ENCODE data around the gene MRPS15.
"Not testable (repeated sequence)": the region's sequence is repeated elsewhere in the genome, so short reads cannot be mapped to it uniquely, and the experiment has no call there.

Gene MRPS15

DNA sequence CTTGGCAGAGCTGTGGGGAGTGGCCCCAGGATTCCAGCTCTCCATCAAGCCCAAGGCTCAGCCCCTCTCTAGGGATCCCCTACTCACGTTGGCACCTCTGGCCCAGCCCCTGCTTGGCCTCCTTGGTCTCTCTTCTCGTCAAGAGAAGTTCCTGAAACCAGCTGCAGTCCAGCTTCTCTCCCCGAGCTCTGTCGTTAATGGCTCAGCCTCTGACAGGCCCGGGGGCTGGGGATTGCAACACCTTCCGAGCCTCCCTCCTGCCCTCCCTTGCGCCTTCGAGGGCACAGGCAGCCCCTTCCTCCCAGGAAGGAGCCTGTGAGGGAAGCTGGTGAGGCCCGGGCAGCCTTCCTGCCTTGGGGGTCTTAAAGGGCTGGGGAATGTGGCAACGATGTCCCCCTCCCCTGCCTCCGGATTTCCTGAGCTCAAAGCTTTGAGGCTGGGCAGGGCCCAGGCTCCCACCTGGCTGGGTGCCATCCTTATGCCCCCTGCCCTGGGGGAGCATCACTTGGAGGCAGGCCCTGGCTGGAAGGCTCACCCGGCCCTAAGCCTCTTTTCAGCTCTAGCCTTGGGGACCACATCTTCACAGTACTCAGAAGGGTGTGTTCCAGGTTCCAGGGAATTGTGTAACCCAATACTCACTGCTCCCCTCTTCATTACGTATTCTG, 18.7 kb upstream of the MRPS15 start, which contains the start of gene CSF3R:
Gene CSF3R (minus strand): TSS at position 190 of the 665 bp plus-strand sequence. CDS start 3,417 bp downstream, outside the sequence.
- DNase-seq = no peak

DNA sequence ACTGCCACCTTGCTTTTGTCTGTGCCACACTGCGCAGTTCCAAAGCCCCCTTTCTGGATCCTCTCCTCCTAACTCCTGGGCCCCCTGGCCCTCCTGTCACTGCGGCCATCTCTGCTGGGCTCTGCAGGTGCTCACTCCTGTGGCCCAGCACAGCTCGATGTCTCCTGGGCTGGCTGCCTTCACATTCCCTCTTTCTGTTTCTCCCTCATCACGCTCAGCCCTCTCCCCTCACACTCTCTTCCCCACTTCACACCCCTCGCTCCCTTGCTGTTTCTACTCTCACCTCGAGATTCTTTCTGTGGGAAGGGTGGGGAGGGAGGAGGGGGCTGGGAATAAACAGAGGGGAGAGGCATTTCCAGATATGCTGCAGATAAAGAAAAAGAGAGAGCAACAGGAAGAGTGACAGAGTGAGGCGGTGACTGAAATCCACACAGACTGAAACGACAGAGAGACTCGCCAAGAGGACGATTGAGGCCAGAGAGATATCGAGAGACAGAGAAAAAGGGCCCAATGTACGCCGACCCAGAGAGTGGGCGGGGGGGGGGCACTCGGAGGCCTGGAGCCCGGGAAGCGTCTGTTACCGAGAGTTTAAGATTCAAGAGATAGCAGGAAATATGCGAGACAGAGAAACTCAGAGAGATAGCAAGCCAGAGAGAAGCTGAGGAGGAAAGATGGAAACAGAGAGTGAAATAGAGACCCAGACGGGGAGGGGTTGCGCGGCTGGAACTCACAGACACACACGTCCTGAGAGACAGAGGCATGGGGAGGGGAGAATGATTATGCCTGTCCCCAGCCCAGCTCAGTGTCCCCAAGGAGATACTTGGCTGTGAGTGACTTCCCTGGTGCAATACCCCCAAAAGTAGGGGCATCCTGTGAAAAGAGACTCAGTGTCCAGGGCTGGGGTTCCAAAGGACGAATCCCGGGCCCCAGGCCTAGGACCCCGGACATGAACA, 17.9 kb upstream of the MRPS15 start:
- no peak for DNase-seq

DNA sequence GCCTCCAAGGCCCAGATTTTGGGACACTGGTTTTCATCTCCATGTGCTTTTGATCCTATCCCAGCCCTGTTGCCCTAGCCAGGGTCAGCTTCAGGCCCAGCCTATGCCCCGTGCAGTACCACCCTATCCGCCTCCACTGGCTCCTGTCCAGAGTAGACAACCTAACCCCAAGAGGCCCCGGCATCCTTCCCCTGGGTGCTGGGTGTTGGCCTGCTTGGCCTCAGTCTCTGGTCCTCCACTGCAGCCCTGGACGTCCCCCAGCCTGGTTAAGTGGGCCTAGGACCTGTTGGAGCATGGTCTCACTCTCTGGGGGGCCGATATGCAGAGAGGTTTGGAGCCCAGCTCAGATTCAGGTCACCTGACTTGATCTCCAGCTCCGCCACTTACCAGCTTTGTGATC, 16.9 kb upstream of the MRPS15 start:
- DNase-seq = no peak

DNA sequence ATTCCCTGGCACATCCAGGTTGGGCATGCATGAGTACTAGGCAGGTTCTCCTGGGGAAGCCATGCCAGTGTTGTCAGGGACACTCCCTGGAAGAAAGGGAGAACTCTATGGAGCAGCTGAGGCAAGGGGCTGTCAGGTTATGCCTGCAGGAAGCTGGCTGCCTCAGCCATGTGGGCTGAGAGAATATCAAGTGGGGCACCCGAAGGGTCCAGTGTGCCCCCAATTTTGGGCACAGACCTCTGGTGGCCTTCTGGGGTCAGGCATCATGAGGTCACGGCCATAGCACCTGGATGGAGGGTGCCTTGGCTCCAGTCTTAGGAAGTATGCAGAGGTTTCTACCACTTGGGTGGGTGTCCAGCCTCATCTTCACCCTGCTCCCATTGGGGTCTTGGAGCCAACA, 16.0 kb upstream of the MRPS15 start:
- DNase-seq = no peak

DNA sequence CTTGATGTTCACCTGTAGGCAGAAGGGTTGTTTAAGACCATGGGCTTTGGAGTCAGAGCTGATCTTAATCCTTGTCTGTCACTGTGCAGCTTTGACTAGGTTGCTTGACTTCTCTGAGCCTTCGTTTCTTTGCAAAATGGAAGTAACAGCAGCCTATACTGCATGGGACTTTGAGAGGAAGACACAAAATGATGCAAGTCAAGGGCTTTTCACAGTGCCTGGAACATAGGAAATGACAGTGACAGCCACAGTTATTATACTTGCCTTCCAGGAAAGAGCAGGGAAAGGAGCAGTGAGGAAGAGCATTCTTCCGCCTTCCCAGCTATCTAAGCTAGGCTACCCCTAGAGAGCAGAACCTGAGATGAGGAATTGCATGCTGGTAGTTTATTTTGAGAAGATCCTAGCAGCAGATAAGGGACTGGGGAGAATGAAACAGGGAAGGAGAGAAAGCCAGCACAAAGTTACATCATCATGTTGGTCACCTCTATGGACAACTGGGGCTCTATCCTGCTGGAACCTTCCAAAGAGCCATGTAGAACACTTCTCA, 15.4 kb upstream of the MRPS15 start:
- no peak for DNase-seq

DNA sequence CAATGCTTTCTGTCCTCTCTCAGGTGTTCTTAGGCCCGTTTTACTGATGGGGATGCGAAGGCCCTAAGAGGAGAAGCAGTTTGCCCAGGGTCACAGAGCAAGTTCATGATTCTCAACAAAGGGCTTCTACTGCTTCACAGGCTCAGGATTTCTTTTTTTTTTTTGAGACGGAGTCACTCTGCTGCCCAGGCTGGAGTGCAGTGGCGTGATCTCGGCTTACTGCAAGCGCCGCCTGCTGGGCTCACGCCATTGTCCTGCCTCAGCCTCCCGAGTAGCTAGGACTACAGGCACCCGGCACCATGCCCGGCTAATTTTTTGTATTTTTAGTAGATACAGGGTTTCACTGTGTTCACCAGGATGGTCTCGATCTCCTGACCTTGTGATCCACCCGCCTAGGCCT, 13.4 kb upstream of the MRPS15 start:
- DNase-seq = not testable (repeated sequence)

DNA sequence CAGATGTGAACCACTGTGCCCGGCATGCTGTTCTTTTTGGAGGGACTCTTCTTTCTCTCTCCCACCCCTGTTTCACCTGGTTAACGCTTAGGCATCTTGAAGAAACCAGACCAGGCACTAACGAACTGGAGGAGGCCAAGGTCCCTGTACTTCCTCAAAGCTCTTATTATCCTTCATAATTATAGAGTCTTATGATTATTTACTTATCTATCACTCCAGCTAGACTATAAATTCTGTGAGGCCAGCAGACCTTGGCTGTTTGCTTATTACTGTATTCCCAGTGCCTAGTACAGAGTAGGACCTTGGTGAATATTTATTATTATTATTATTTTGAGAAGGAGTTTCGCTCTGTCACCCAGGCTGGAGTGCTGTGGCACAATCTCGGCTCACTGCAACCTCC, 12.8 kb upstream of the MRPS15 start:
- DNase-seq = no peak

DNA sequence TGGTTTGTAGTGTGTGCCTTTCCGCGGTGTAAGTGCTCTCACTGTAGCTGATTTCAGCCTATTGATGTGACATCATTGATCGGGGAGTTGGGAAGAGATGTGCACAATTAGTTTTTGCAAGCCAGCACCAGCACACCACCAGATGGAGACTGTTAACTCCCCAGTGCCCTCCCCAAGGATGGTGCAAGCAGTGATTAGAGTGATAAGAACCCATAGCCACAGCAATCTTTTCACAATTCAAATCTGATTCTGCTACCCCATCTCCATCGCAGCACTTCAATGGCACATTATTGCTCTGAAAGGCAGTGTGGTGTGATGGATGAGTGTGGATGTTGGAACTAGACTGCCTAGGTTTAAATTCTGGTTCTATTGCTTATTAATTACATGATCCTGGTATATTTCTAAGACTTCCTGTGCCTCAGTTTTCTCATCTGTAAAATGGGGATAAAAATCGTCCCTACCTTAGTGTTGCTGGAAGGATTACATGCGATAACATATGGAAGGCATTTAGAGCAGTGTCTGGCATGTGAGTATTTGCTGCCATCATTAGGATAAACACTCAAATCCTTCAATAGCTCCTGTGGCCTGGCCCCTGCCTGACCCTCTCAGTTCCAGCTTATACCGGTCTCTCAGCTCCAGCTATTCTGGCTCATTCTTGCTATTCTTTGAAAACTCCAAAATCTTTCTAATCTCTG, 11.9 kb upstream of the MRPS15 start:
- DNase-seq = no peak

DNA sequence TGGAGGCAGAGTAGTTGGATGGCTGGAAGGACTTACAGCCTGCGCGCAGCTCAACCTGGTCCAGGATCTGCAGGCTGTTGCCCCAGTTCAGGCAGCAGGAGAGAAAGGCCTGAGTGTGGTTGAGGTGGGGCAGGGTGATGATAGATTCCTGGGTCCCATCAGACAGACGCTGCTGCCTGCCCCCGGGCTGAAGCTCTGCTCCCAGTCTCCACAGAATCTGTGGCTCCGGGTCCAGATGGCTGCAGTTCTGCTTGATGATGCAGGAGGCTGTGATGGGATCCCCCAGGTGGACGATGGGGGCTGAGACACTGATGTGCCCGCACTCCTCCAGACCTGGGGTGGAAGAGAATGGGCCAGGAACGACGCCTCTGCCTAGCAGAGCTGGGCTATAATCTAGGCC, 11.2 kb upstream of the MRPS15 start:
- DNase-seq = no peak

DNA sequence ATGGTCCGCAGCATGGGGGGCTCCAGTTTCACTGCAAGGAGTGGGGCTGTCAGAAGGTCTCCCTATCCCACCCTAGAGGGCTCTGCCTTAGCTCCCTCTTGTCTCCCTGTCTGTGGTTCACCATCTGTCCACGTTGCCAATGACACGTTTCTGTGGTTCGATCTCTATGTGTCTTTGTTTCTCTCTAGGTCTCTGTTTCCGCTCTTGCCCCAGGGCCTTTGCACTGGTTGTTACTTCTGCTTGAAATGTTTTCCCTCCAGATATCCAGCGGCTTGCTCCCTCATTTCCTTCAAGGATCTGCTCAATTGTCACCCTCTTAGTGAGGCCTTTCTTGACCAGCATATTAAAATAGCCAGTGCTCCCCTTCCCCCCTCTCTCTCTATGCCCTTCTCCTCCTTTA, 8.5 kb upstream of the MRPS15 start:
- DNase-seq = no peak

DNA sequence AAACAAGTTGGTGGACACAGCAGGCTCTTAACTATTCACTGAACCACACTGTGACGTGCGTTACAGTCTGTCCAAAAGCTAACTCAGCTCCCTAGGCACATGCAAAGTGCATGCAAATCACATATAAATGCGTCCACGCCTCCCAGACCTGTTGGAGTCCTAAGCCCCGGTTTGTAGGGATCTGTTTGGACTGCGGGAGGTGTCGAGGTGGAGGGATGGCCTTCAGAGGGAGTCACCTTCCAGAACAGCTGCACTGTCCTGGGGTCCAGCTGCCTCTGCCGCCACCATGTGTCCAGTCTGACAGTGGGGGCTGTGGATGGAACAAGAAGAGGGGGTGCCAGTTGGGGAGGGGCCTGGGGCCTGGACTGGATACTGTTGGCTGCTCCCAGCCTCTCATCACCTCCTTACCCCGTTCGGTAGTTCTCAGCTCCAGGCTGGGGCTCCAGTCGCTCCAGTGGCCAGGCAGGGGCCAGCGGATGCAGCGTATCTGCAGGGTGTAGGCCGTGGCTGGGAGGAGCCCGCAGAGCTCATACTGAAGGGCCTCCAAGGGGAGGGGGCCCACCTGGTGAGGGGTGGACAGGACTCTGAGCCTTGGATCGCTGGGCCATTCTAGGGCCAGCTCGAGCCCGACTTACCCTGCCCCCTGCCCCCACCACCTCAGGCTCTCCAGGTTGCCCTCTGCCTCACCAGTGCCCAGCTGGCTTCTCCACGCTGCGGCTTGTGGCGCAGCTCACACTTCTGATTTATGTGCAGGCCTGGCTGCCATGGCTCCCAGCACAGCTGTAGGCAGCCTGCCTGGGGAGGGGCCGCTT, 7.9 kb upstream of the MRPS15 start:
- DNase-seq = no peak

DNA sequence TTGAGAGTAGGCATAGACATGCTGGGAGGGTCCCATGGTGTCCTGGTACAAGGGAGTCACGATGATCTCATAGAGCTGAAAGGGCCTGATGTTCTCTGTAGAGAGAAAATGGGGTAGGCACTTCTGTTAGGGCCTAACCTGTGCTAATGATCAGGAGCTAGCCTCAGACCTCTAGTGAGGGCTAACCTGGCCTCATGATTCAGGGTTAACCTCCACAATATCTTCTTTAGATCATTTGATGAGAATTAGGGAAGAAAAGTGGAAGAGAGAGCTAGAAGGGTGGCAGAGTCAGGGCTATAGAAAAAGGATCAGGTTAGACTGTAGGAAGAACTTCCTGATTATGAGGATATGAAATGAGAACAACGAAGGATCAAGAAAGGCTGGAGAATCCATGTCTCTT, 5.0 kb upstream of the MRPS15 start:
- no peak for DNase-seq

DNA sequence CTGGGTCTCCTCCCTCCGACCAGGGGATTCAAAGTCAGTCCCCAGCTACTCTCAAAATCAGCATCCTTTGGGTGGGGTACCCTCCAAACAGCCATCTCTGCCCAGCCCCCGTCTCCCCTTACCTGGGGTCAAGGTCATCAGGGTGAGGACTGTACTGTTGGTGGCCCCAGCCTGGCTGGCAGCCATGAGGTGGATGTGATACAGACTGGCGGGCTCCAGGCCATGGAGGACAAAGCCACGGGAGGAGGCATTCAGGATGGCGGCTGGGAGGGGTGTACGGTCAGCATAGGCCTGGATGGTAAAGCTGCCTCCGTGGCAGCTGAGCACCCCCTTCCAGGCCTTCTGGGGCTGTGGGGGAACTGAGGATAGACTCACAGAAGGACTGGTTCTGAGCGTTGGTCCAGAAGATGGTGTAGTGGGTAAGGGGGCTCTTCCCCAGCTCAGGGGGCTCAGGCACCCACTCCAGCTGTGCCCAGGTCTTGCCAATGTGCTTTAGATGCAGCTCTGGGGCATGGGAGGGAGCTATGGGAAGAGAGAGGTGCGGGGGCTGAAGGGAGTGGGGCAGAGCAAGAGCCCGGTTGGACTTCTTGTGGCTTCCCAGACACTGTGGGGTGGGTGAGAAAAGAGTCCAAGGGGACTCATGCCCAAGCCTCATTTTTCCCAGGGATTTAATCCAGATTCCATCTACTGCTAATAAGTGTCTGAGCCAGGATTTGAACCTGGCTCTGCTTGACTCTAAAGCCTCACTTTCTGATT, 3.7 kb upstream of the MRPS15 start:
- no peak for DNase-seq

DNA sequence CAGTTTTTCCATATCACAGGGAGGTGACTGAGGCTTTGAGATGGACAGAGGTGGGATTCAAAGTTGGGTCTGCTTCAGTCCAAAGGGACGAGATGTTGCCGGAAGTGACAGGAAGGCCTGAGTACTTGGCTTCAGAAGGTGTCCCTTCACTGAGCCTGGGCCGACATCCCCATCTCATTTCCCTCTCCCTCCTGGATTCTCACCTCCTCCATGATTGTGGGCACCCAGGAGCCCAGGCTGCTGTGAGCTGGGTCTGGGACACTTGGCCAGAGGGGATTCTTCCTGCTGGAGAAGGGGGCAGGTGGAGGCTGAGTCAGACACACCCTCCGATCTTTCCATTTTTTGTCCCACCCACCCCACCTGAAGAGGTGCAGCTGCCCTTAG, 2.8 kb upstream of the MRPS15 start:
- DNase-seq = no peak

DNA sequence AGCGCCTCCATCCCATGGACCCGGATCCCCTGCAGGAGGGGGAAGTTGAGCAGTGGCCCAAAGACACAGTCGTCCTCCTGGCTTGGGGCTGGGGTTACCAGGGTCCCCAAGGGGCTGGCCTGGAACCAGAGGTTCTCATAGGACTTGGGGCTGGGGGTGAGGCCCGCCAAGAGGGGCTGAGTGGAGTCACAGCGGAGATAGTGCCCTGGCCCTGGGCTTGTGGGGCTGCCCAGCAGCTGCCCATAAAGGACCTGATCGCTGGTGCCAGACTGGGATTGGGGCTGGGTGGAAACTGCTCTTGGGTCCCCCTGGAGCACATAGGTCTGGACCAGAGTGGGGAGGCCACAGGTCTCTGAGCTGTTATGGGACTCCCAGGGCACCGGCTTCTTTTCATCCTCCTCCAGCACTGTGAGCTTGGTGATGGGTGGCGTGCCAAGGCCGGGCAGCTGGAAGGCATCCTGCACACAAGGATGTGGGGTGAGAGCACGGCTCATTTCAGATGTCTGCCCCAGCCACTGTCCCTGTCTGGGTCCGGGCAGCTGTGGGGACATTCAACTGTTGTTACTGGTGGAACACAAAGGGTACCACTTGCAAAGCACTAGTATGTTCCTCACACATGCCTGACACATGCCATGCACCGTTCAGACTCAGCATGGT, 2.3 kb upstream of the MRPS15 start:
- no peak for DNase-seq

DNA sequence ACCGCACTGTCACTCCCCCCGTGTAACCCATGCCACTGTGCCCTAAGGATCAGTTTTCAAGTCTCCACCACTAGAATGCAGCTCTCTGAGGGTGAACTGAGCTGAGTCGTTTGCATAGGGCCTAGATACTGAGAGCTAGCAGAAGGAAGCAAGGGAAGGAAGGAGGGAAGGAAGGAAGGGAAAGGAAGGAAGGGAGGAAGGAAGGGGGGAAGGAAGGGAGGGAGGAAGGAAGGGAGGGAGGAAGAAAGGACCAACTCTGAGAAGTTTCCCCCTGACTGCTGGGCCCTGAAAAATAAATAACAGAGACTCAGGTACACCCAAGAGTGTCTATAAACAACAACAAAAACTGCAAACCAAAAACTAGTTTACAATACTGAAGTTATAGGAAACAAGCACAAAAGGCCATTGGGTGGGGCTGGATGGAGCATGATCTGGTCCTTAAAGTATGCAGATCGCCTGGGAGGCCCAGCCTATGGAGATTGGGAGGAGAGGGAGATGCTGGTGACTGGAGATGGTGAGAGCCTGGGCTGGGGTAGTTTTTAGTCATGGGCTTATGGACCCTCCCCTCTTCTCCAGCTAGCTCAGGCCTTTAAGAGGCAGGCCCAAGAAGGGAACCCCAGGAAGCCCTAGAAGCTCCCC, 1.7 kb upstream of the MRPS15 start:
- no peak for DNase-seq

DNA sequence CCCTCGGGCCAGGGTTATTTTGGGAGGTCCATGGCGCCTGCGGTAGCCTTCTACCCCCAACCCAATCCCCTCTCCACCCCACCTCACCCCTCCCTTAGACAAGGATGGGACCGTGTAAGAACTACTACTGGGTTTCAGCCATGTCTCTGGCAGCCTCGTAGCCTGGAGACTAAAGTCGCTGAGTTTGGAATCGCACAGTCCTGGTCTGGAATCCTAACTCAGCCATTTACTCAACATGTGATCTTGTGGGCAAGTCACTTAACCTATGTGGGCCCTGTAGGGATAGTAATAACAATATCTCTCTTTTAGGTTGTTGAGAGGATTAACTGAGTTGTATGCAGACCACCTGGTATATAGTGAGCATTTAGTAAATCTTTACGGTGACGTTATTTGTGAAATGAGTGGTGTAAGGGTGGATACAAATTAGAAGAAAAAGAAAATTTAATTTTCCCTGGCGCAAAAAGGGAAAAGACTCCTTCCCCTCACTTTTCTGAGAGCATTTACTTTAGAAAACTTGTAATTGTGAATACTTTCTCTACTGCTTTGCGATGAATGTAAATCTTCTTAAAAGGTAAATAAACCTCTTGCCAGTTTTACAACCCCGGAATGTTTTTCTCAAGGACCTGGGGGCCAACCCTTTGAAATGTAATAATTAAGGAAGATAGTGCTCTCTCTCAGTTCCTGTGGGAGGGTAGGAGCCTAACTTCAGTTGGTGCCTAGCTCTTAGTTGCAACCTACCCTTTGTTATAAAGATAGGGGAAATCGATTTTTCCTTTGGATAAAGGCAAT, 615 bp upstream of the MRPS15 start:
- peak; percentile 45 for DNase-seq

DNA sequence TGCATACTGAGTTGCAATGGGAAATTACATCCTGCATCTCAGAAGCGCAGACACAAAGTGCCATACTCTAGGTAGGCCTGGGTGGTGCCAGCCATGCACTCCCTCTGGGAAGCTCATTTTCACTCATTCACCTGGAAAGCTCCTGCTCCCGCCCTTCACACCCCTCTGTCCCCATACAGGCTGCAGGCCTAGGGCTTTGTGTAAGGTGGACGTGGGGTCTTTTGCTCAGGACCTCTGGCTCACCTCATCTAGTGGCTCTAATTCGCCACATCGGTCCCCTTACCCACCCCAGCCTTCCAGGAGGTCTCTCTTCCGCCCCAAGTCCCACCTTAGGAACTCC, 751 bp downstream of the MRPS15 start:
- DNase-seq = no peak

DNA sequence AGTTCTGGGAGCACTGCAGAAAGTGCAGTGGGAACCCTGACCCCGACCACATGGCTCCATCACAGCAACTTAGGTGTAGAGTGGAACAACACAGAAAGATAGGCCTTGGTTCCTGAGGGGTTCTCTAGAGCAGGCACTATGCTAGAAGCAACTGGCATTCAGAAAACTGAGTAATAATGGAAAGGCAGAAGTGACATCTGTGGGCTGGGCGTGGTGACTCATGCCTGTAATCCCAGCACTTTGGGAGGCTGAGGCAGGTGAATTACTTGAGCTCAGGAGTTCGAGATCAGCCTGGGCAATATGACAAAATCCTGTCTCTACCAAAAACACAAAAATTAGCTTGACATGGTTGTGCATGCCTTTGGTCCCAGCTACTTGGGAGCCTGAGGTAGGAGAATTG, 5.3 kb downstream of the MRPS15 start:
- no peak for DNase-seq

DNA sequence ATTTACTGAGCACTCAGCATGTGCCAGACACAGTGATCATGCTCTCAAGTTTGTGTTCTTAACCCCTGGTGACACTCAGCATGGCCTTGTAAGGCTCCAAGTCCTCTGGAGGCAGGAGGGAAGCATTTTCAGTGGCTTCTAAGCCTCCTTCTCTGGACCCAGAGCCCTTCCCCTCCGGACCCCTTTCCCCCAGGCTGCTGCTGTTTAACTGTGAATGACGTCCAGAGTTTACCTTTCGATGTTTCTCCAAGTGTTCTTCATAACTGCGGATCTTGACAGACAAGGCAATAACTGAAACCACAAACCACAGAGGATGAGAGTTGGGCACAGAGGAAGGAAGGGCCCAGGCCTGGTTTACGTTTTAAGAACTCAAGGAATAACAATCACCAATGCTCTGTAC, 6.5 kb downstream of the MRPS15 start:
- no peak for DNase-seq
